MM.1S (cell line): ENCODE results near the gene PHLDB1.
"Not testable (repeated sequence)": the region's sequence is repeated elsewhere in the genome, so short reads cannot be mapped to it uniquely, and the experiment has no call there.

Source experiments
- DNase-seq: peaks from one replicate; pipeline ENCODE4 v3.0.0-alpha.2; 2015
- H2AFZ ChIP-seq: fragments of 300-600 bp; sonication (generic); 2 replicates; pipeline ENCODE4 v1.6.0; 2016; ENCODE audit warnings: antibody characterized with exemption, low read length
- H3F3A ChIP-seq: fragments of 300-600 bp; sonication (generic); 2 replicates; pipeline ENCODE4 v1.6.1; 2016; ENCODE audit warnings: mild to moderate bottlenecking, antibody characterized with exemption, low read length, moderate library complexity, mixed read lengths; ENCODE audit not compliant: insufficient read depth
- H3K27ac ChIP-seq: fragments of 300-600 bp; sonication (generic); 2 replicates; pipeline ENCODE4 v1.5.1; 2016; ENCODE audit warnings: mild to moderate bottlenecking, low read length
- H3K27me3 ChIP-seq: fragments of 300-600 bp; sonication (generic); replicated peaks from 2 replicates; pipeline ENCODE4 v1.6.0; 2016; ENCODE audit warnings: low read length; ENCODE audit not compliant: insufficient read depth
- H3K36me3 ChIP-seq: fragments of 300-600 bp; sonication (generic); replicated peaks from 2 replicates; pipeline ENCODE4 v1.6.1; 2016; ENCODE audit warnings: mild to moderate bottlenecking, low read length, mixed read lengths; ENCODE audit not compliant: insufficient read depth
- H3K4me1 ChIP-seq: fragments of 300-600 bp; sonication (generic); 2 replicates; pipeline ENCODE4 v1.6.1; 2016; ENCODE audit warnings: low read length, mixed read lengths
- H3K4me2 ChIP-seq: fragments of 300-600 bp; sonication (generic); 2 replicates; pipeline ENCODE4 v1.6.0; 2016; ENCODE audit warnings: low read depth, low read length
- H3K4me3 ChIP-seq: fragments of 300-600 bp; sonication (generic); 2 replicates; pipeline ENCODE4 v1.5.1; 2016; ENCODE audit warnings: low read length, mixed read lengths
- H3K79me2 ChIP-seq: fragments of 300-600 bp; sonication (generic); 2 replicates; pipeline ENCODE4 v1.6.1; 2016; ENCODE audit warnings: mixed run types, low read length, mixed read lengths
- H3K9ac ChIP-seq: fragments of 300-600 bp; sonication (generic); 2 replicates; pipeline ENCODE4 v1.6.1; 2016; ENCODE audit warnings: low read length, mixed read lengths
- H3K9me2 ChIP-seq: fragments of 300-600 bp; sonication (generic); replicated peaks from 2 replicates; pipeline ENCODE4 v1.6.1; 2016; ENCODE audit warnings: mild to moderate bottlenecking, low read length, mixed read lengths; ENCODE audit not compliant: insufficient read depth
- H3K9me3 ChIP-seq: fragments of 300-600 bp; sonication (generic); replicated peaks from 2 replicates; pipeline ENCODE4 v1.6.1; 2016; ENCODE audit warnings: mild to moderate bottlenecking, low read length, mixed read lengths; ENCODE audit not compliant: insufficient read depth
- H4K20me1 ChIP-seq: fragments of 300-600 bp; sonication (generic); 2 replicates; pipeline ENCODE4 v1.6.1; 2016; ENCODE audit warnings: mild to moderate bottlenecking, low read length, moderate library complexity, mixed read lengths; ENCODE audit not compliant: insufficient read depth
- EZH2 ChIP-seq: fragments of 300-600 bp; sonication (generic); optimal IDR thresholded peaks from 2 replicates; pipeline ENCODE3; 2017; ENCODE audit warnings: low read depth, mild to moderate bottlenecking, antibody characterized with exemption, low read length, mixed read lengths
- EZH2phosphoT487 ChIP-seq: fragments of 300-600 bp; sonication (generic); IDR thresholded peaks from 2 replicates; pipeline ENCODE4 v1.6.1; 2018; ENCODE audit warnings: antibody characterized with exemption, low read length
- TF ChIP-seq, protein P1 (sequence below): fragments of 300-600 bp; sonication (generic); IDR thresholded peaks from 2 replicates; pipeline ENCODE4 v1.5.1; 2016; ENCODE audit warnings: antibody characterized with exemption, low read length, mixed read lengths

PHLDB1 gene

DNA sequence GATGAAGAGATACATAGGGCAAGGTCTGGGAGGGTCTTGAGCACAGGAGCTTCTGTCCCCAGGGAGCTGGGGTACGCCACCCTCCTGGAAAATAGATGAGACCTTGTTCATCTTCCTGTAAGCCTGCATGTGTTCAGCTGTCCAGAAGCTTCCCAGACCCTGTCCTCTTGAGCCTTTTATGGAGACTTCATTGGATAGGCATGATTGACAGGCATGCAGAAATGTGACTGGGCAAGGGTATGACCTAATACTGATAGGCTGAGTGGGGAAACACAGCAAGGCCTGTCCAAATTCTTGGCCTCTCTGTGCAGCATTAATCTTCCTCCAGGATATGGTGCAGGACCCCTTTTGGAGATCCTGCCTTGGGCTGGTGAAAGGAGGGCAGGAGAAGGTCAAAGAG, 19.5 kb upstream of the PHLDB1 start:
- no peaks in the 10 kb centered on the region for H3K9me3 ChIP-seq
- H4K20me1 ChIP-seq, result no peaks in the 10 kb centered on the region
- H3K9ac ChIP-seq, result no peak overlapping the region
- peaks cover 21% of the 10 kb centered on the region; the same call in 1 of the 2 replicates for H3K36me3 ChIP-seq
- TF ChIP-seq, protein P1, sequence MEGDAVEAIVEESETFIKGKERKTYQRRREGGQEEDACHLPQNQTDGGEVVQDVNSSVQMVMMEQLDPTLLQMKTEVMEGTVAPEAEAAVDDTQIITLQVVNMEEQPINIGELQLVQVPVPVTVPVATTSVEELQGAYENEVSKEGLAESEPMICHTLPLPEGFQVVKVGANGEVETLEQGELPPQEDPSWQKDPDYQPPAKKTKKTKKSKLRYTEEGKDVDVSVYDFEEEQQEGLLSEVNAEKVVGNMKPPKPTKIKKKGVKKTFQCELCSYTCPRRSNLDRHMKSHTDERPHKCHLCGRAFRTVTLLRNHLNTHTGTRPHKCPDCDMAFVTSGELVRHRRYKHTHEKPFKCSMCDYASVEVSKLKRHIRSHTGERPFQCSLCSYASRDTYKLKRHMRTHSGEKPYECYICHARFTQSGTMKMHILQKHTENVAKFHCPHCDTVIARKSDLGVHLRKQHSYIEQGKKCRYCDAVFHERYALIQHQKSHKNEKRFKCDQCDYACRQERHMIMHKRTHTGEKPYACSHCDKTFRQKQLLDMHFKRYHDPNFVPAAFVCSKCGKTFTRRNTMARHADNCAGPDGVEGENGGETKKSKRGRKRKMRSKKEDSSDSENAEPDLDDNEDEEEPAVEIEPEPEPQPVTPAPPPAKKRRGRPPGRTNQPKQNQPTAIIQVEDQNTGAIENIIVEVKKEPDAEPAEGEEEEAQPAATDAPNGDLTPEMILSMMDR, result no peak
- TF ChIP-seq EZH2 (no peak), EZH2phosphoT487 (no peak)
- DNase-seq, result no peak
- H3K27ac ChIP-seq, result no peak overlapping the region
- no peaks in the 10 kb centered on the region for H3K4me1 ChIP-seq
- H3K9me2 ChIP-seq, result no peaks in the 10 kb centered on the region
- H3F3A ChIP-seq, result 0 out of 2 replicates have a peak, but pooled peaks cover 5% of the 10 kb centered on the region
- no peak overlapping the region for H3K4me2 ChIP-seq
- no peak overlapping the region for H3K4me3 ChIP-seq
- peaks cover 10% of the 10 kb centered on the region for H3K79me2 ChIP-seq
- no peak overlapping the region for H2AFZ ChIP-seq
- no peaks in the 10 kb centered on the region for H3K27me3 ChIP-seq

DNA sequence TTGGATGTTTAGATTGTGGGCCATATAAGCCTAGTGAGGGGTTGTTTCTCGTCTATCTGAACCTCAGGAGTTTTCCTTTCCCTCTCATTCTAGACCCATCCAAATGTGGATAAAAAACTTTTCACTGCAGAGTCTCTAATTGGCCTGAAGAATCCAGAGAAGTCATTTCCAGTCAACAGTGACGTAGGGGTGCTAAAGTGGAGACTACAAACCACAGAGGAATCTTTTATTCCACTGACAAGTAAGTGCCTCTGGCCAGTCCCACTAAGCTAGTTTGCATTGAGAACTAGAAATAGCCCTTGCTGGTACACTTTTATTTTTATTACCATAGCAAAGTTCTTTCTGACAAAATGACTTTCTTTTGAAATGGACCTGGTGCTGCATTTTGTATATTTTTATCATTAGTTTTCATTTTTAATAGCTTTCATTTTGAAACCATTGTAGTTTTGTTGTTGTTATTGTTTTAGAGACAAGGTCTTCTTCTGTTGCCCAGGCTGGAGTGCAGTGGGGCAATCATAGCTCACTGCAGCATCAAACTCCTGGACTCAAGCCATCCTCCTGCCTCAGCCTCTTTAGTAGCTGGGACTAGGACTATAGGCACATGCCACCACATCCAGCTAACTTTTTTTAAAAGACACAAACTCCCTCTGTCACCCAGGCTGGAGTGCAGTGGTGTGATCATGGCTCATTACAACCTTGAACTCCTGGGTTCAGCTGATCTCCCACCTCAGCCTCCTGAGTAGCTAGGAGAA, 14.6 kb upstream of the PHLDB1 start:
- Histone ChIP-seq H3K4me2 (no peak overlapping the region), H3K4me3 (no peak overlapping the region), H3K79me2 (0 out of 2 replicates have a peak, but pooled peaks cover 14% of the 10 kb centered on the region), H3K9ac (no peak overlapping the region), H3K27ac (no peak overlapping the region), H2AFZ (no peak overlapping the region), H3K36me3 (0 out of 2 replicates have a peak, but pooled peaks cover 15% of the 10 kb centered on the region), H4K20me1 (peaks cover 5% of the 10 kb centered on the region; the same call in 1 of the 2 replicates), H3K27me3 (no peaks in the 10 kb centered on the region), H3K9me3 (no peaks in the 10 kb centered on the region), H3F3A (no peaks in the 10 kb centered on the region), H3K9me2 (no peaks in the 10 kb centered on the region), H3K4me1 (peaks cover 4% of the 10 kb centered on the region; the same call in 1 of the 2 replicates)
- TF ChIP-seq EZH2 (no peak), EZH2phosphoT487 (no peak)
- TF ChIP-seq, protein P1, result no peak
- no peak for DNase-seq

DNA sequence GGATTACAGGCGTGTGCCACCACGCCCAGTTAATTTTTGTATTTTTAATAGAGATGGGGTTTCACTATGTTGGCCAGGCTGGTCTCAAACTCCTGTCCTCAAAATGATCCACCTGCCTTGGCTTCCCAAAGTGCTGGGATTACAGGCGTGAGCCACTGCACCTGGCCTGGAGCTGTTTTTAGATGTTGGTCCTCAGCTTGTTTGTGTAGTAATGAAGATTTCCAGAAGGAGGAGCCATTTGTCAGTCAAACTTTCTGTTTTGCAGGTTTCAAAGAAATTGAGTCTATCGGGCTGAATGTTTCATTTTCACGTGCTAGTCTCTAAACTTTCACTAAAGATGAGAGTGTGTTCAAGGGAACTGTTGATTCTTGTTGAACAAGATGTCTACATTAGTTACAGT, 12.4 kb upstream of the PHLDB1 start:
- TF ChIP-seq, protein P1, result peak; percentile 55
- H3K79me2 ChIP-seq, result 0 out of 2 replicates have a peak, but pooled peaks cover 15% of the 10 kb centered on the region
- not testable (repeated sequence) for H3K4me1 ChIP-seq, H4K20me1 ChIP-seq, H3F3A ChIP-seq, H2AFZ ChIP-seq, H3K4me2 ChIP-seq, H3K27me3 ChIP-seq, H3K9me2 ChIP-seq, H3K27ac ChIP-seq, H3K4me3 ChIP-seq, H3K9ac ChIP-seq, H3K9me3 ChIP-seq
- peak; percentile 78 for DNase-seq
- 0 out of 2 replicates have a peak, but pooled peaks cover 16% of the 10 kb centered on the region for H3K36me3 ChIP-seq
